NCI-H187 (cell line): ENCODE data around the gene SSX2.
"Not testable (repeated sequence)": the region's sequence is repeated elsewhere in the genome, so short reads cannot be mapped to it uniquely, and the experiment has no call there.

ENCODE experiments used
- DNase-seq, 2 experiments: peaks; one replicate each; lab custom pipeline; 2025; lab: John Stamatoyannopoulos, UW

SSX2 gene, protein sequence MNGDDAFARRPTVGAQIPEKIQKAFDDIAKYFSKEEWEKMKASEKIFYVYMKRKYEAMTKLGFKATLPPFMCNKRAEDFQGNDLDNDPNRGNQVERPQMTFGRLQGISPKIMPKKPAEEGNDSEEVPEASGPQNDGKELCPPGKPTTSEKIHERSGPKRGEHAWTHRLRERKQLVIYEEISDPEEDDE

DNA sequence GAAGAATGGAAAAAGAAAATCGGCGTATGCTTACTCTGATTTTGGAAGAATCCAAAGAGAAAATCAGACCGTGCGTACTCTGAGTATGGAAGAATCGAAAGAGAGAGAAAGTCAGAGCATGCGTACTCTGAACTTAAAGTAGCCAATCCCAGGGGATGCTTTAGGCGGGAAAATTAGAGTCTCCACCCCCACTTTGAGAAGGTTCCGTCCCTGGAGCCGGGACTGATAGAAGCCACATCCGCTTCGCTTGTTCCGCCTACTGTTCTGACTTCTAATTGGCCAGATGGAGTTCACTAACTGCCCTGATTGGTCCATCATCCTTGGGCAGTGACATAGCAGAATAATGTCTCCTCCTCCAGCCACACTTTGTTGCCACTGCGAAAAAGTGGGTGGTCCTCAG is at the start of gene SSX2:
Gene SSX2 (minus strand): TSS at position 101 of the 400 bp plus-strand sequence. CDS start 1,429 bp downstream, outside the sequence.
- DNase-seq: not testable (repeated sequence)

- not testable (repeated sequence) for DNase-seq
Observed at GRCh38 chrX:52750952-52751351, 44.0 kb upstream of the SSX2 start, which contains the start of gene SSX2B. Gene SSX2B, plus strand, starts transcription at chrX:52751252. Its CDS starts 1,429 bp downstream, at chrX:52752681.

DNA sequence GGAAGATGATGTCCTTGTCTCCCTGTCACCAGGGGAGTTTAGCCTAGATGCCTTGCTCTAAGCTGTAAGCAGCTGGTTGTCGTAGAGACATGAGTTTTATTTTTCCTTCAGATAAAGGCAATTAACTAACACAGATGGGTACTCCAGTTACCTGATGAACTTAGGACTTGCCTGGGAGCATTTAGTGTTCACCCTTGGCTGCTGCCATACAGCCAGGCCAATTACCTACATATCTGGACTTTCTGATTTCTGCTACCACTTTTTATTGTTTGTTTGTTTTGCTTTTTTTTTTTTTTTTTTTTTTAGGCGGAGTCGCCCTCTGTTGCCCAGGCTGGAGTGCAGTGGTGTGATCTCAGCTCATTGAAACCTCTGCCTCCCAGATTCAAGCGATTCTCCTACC is 14.9 kb downstream of the SSX2 start:
- DNase-seq: not testable (repeated sequence)

DNA sequence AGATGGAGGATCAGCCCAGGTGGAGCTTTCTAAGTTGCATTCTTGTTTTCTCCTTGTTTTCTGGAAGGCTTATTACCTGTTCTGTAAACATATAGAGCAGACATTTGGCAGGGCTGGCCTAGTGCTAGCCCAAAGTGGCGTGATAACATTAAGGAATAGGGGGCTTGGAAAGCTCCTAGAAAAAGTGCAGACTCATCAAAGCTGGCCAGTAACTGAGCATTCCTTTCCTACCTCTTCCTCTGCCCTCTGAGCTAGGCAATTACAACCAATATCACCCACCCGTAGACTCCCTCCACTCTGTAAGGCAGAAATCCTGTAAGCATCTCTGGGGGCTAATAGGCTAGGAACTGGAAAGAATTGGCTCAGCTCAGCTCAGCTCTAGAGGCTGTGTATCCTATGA is 44.8 kb downstream of the SSX2 start:
- not testable (repeated sequence) for DNase-seq

GRCh38 chrX:52655475-52655874 is 51.5 kb downstream of the SSX2 start:
- not testable (repeated sequence) for DNase-seq

- not testable (repeated sequence) for DNase-seq
Observed at GRCh38 chrX:52654800-52655199, 52.2 kb downstream of the SSX2 start, which contains the start of gene SSX7. Gene SSX7, minus strand, starts transcription at chrX:52654900. Its CDS starts 1,428 bp downstream, at chrX:52653472.

DNA sequence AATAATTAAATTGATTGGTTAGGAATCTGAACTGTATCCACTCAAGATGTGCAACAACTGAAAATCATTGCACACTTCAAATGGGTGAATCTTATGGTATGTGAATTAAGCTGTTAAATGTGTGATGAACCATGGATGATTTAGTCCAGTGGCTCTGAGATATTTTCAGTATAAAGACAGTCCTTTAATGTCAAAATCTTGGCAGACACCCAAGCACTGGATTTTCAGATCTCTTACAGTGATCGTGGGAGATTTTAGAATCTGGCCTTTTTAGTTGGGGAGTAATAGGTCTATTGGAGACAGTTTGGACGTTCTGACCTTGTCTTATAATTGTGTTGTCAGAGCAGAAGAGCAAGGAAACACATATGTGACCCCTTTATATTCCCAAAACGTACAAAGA is 56.3 kb downstream of the SSX2 start:
- DNase-seq: not testable (repeated sequence)

GRCh38 chrX:52648956-52649355 is 58.0 kb downstream of the SSX2 start:
- DNase-seq: not testable (repeated sequence)
